Lower leg skin (tissue), 3 donors: Measurements from ENCODE around the gene EPHA10.

ENCODE experiments used
- POLR2A ChIP-seq, 2 donors: fragments of 450-650 bp; IDR thresholded peaks; one replicate each; pipeline ENCODE4 v1.6.1; 2016 to 2017; ENCODE audit warnings: antibody characterized with exemption in 2 of 2, mild to moderate bottlenecking in 1 of 2, moderate library complexity in 1 of 2
- TF ChIP-seq, protein P1 (sequence below), 3 donors: fragments of 450-650 bp; IDR thresholded peaks; one replicate each; pipeline ENCODE4 v1.5.1; 2016; ENCODE audit warnings: antibody characterized with exemption in 3 of 3, mild to moderate bottlenecking in 3 of 3, moderate library complexity in 2 of 3

DNA sequence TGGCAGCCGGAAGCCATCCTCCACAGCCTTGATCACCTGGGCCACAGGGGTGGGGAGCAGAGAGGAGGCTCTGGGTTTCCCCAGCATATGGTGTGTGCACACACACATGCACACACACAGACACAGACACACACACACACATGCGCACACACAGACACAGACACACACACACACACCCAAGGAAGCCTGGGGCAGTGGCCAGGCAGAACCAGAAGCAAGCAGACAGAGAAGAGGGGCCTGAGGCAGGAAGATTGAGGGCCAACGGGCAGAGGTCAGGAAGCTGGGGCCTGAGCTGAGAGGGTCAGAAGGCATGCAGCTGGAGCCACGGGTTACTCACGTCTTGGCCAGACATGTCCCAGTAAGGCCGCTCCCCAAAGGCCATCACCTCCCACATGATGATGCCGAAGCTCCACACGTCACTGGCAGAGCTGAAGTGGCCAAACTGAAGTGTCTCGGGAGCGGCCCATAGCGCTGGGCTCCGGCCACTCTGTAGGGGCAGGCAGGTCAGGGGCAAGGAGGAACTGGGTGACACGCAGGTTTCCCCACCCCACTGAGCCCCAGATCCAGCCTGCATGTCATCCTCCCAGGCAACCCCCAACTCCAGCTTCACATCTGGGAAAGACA is 45.2 kb downstream of the EPHA10 start:
- TF ChIP-seq POLR2A (IDR thresholded peaks at IDR 0.05): no peak
- TF ChIP-seq, protein P1, sequence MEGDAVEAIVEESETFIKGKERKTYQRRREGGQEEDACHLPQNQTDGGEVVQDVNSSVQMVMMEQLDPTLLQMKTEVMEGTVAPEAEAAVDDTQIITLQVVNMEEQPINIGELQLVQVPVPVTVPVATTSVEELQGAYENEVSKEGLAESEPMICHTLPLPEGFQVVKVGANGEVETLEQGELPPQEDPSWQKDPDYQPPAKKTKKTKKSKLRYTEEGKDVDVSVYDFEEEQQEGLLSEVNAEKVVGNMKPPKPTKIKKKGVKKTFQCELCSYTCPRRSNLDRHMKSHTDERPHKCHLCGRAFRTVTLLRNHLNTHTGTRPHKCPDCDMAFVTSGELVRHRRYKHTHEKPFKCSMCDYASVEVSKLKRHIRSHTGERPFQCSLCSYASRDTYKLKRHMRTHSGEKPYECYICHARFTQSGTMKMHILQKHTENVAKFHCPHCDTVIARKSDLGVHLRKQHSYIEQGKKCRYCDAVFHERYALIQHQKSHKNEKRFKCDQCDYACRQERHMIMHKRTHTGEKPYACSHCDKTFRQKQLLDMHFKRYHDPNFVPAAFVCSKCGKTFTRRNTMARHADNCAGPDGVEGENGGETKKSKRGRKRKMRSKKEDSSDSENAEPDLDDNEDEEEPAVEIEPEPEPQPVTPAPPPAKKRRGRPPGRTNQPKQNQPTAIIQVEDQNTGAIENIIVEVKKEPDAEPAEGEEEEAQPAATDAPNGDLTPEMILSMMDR (IDR thresholded peaks at IDR 0.05): no peak
